HG03565 (cell line): ENCODE measurements around the gene NME7.
"Not testable (repeated sequence)": the region's sequence is repeated elsewhere in the genome, so short reads cannot be mapped to it uniquely, and the experiment has no call there.

Experiments used
- ATAC-seq: cut with Tn5 transposase; IDR thresholded peaks from one replicate; pipeline ENCODE4 v1.9.1; 2021; ENCODE audit warnings: mild to moderate bottlenecking, moderate library complexity; ENCODE audit not compliant: unreplicated experiment

Gene NME7

DNA sequence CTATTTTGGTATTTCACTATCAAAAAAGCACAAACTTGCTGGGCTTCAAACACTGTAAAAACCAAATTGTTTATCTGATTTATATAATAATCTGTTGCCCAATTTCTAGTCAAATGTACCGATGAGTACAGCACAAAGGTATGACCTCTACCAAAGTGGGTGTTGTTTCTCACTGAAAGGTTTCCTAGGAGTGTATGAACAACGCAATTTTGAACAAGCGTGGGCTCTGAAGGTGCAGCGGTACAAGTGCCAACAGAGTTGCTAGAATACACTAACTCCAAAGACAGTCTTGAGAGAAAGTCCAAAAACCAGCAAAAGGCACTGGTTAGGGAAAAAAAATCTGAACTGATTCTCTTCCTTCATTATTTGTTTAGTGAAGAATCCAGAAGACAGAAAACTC, 130.7 kb downstream of the NME7 start:
- no peak for ATAC-seq

GRCh38 chr1:169236143-169236542, 131.5 kb downstream of the NME7 start:
- no peak for ATAC-seq

- ATAC-seq: no peak
Measured at GRCh38 chr1:169235568-169235967, 132.0 kb downstream of the NME7 start.

- ATAC-seq: no peak
Measured at GRCh38 chr1:169234780-169235179, 132.8 kb downstream of the NME7 start.

DNA sequence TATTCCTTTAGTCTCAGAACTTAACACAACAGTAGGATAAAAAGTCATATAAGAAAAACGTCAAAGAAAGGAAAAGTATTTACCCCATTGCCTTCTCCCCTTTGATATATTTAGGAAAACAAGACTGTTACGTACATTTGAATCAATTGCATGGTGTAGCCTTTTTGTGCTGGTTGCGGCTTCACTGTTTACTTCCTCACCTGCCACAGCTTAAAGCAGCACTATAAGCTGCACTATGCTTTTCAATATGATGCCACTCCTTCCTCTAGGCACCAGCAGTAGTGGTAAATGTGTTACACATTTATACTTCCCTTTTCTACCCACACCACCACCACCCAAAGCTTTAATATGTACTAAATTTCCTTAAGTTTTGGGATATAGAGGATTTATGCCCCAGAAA, 150.0 kb downstream of the NME7 start:
- no peak for ATAC-seq

DNA sequence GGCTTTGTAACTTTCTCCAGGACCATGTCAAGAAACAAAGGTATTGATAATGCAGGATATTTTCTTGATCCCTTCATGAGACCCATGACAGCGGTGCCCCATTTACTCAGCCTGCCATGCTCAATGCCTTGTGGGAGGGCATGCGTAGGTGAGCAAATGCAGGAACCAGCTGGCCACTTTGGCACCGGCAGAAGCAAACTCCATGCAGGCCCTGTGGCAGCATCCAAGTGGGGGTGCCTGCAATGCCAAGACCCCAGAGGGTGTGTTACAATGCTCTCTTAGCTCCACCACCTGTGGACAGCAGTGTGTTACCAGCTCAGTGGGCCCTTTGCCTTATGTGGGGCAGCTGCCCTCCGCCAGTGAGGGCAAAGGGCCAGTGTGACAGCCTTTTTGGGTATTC, 153.0 kb downstream of the NME7 start:
- no peak for ATAC-seq

DNA sequence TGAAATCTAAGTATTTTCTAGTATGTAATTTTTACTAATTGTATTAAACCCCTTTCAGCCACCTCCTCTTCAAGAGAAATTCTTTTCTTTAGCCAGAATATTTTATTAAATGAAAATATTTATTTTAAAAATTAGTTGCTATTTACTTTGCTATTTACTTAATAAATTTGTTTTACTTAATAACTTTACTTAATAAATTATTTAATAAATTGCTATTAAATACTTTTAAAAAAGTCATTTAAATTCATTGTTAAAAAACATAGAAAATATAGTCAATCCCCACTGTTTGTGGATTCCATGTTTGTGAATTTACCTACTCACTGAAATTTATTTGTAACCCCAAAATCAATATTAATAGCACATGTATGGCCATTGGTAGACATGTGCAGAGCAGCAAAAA, 155.5 kb downstream of the NME7 start:
- ATAC-seq: no peak

DNA sequence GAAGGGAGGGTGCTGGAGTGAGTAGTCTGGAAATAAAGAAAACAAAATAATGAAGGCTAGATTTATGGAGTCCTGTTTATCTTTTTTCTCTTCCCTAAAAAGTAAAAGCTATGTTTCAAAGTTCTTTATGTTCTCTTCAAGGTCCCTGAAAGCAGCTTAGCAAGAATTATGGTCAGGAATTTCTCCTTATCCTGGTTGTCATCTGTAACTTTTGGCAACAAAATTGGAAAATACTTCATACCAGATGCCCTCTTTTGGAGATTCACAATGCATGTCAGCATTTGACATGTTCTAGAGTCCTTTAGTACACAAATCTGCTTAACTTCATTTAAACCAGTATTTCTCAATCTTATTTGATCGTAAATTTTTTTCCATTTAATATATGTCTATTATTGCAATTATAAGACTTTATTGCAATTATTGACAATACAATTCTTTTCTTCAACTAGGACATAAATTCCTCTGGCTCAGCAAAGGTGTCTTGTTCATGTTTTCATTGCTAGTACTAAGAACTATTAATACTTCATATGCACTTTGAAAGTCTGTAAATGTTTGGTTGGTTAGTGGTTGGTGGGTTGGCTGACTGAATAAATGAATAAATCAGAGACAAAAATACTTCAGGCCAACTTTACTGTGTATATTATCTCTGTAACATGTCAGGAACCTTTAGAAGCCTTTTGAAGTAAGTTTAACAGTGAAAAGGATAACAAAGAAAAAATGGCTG, 159.6 kb downstream of the NME7 start:
- no peak for ATAC-seq

- ATAC-seq: no peak
Measured at GRCh38 chr1:169204157-169204556, 163.4 kb downstream of the NME7 start.

GRCh38 chr1:169202791-169203665, 164.6 kb downstream of the NME7 start:
- ATAC-seq: no peak

DNA sequence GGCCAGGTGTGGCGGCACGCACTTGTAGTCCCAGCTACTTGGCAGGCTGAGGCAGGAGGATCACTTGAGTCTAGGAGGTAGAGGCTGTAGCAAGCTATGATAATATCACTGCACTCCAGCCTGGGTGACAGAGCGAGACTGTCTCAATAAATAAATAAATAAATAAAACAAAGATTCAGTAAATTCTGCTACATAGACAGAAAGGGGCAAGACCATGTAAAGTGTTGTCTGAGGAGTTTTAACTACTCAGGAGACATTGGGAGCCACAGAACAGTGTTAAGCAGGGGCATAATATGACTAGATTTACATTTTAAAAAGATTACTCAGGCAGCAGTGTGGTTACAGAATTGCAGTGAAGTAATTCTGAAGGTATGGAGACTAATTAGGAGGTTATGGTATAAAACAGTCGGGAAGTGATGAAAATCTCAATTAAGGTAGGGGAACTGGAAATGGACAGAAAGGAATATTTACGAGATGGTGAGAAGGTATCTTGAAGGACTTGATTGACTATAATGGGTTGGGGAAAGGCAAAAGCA, 166.4 kb downstream of the NME7 start:
- ATAC-seq: no peak

- no peak for ATAC-seq
Measured at GRCh38 chr1:169200319-169200718, 167.3 kb downstream of the NME7 start.

GRCh38 chr1:169196581-169196980, 171.0 kb downstream of the NME7 start:
- no peak for ATAC-seq

- no peak for ATAC-seq
Measured at GRCh38 chr1:169196161-169196560, 171.4 kb downstream of the NME7 start.

DNA sequence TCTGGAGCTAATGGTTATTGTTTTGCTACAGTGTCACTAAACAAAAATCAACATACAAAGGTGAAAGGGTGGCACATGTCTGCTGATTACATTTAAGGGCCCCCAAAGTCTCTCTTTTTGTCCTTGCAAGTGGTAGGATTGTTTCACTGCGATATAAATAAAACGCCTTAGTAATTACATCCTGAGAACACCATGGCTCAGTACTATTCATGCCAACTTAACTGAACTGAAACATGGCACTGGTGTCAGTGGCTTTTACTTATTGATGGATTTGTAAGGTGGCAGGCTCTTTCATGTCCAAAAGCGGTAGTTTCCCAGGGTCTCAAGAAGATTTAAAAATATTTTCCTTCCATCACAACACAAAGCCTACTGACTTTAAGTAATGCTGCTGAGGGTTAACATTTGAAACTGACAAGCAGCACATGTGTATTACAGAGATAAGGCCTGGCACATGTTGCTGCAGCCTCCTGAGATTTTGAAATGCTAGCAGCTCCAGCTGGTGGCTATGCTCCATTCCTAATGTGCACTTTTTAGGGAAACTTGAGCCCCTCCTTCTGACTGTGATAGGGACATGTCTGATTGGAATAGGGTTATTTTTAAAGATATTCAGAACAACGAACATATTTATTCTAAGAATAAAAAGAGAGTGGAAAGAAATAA, 174.3 kb downstream of the NME7 start:
- no peak for ATAC-seq

- no peak for ATAC-seq
Measured at GRCh38 chr1:169186106-169186505, 181.5 kb downstream of the NME7 start.

GRCh38 chr1:169184812-169185211, 182.8 kb downstream of the NME7 start:
- no peak for ATAC-seq

GRCh38 chr1:169180174-169180573, 187.4 kb downstream of the NME7 start:
- ATAC-seq: no peak

DNA sequence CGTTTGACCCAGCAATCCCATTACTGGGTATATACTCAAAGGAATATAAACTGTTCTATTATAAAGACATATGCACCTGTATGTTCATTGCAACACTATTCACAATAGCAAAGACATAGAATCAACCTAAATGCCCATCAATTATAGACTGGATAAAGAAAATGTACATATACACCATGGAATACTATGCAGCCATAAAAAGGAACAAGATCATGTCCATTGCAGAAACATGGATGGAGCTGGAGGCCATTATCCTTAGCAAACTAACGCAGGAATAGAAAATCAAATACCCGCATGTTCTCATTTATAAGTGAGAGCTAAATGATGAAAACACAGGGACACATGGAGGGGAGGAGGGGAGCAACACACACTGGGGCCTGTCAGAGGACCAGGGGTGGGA, 188.2 kb downstream of the NME7 start:
- ATAC-seq: not testable (repeated sequence)

GRCh38 chr1:169175461-169175860, 192.1 kb downstream of the NME7 start:
- ATAC-seq: no peak

DNA sequence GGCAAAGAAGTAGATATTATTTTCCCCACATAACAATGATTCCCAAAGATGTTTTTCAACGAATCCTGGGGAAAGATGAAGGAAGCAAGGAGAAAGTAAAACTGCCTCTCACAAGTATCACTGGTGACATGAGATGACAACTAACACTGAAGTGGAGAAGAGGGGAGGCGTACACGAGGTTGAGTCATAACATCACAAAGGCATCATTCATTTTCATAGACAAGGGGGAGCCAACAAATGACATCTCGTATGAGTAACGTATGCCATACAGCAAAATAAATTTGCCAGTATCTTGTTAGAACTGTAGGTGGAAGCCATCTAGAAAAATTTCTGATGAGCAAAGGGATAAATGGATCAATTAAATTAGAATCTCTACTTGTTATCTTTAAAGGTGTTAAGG, 204.5 kb downstream of the NME7 start:
- ATAC-seq: peak; percentile 36
